GM21381 (cell line): ENCODE measurements around the gene USP22.
"Not testable (repeated sequence)": the region's sequence is repeated elsewhere in the genome, so short reads cannot be mapped to it uniquely, and the experiment has no call there.

Source experiments
- ATAC-seq: cut with Tn5 transposase; IDR thresholded peaks from one replicate; pipeline ENCODE4 v1.9.1; 2021; ENCODE audit warnings: mild to moderate bottlenecking, moderate library complexity; ENCODE audit not compliant: unreplicated experiment

The USP22 gene

GRCh38 chr17:20989991-20990855 lies 52.6 kb downstream of the USP22 start:
- no peak for ATAC-seq

GRCh38 chr17:20989481-20989880 lies 53.3 kb downstream of the USP22 start:
- no peak for ATAC-seq

GRCh38 chr17:20988896-20989295 lies 53.9 kb downstream of the USP22 start:
- ATAC-seq, result no peak

GRCh38 chr17:20988001-20988636 lies 54.7 kb downstream of the USP22 start:
- ATAC-seq, result no peak

GRCh38 chr17:20987511-20987910 lies 55.3 kb downstream of the USP22 start:
- ATAC-seq, result no peak

- ATAC-seq, result no peak
Measured at GRCh38 chr17:20986767-20987510, 55.9 kb downstream of the USP22 start.

- ATAC-seq, result no peak
Measured at GRCh38 chr17:20983359-20983637, 59.5 kb downstream of the USP22 start.

GRCh38 chr17:20982589-20983358 lies 60.0 kb downstream of the USP22 start:
- no peak for ATAC-seq

GRCh38 chr17:20981046-20981920 lies 61.5 kb downstream of the USP22 start:
- ATAC-seq, result no peak

- ATAC-seq, result no peak
Measured at GRCh38 chr17:20979792-20980083, 63.1 kb downstream of the USP22 start.

GRCh38 chr17:20979007-20979791 lies 63.6 kb downstream of the USP22 start:
- ATAC-seq, result not testable (repeated sequence)

- not testable (repeated sequence) for ATAC-seq
Measured at GRCh38 chr17:20977609-20978253, 65.1 kb downstream of the USP22 start.

GRCh38 chr17:20975566-20975965 lies 67.2 kb downstream of the USP22 start:
- ATAC-seq, result no peak

GRCh38 chr17:20970329-20970728 lies 72.5 kb downstream of the USP22 start:
- ATAC-seq, result no peak

GRCh38 chr17:20968913-20969616 lies 73.7 kb downstream of the USP22 start:
- ATAC-seq, result no peak

GRCh38 chr17:20967776-20968175 lies 75.0 kb downstream of the USP22 start:
- no peak for ATAC-seq

GRCh38 chr17:20966870-20967269 lies 75.9 kb downstream of the USP22 start:
- ATAC-seq, result no peak

GRCh38 chr17:20965492-20965891 lies 77.3 kb downstream of the USP22 start:
- no peak for ATAC-seq
